Stimulated activated CD4-positive, alpha-beta T cell treated with anti-CD3 and anti-CD28 coated beads, TNF-alpha, amount 100 ng/mL, for 24 hours (primary cell): ENCODE results near the gene RAD21L1.

Experiments
- DNase-seq, 3 experiments: peaks; one replicate each; pipeline ENCODE4 v3.0.0-alpha.2; 2020; ENCODE audit warnings: low read depth in 3 of 3

The RAD21L1 gene

GRCh38 chr20:1295276-1295930 lies 69.6 kb downstream of the RAD21L1 start:
- DNase-seq = no peak

GRCh38 chr20:1296117-1296610 lies 70.3 kb downstream of the RAD21L1 start:
- DNase-seq = no peak

GRCh38 chr20:1296922-1297321 lies 71.1 kb downstream of the RAD21L1 start:
- DNase-seq = no peak

- no peak for DNase-seq
Observed at GRCh38 chr20:1297486-1297885, 71.6 kb downstream of the RAD21L1 start.

- no peak for DNase-seq
Observed at GRCh38 chr20:1298166-1298565, 72.3 kb downstream of the RAD21L1 start.

GRCh38 chr20:1298888-1299511 lies 73.2 kb downstream of the RAD21L1 start:
- DNase-seq = no peak

GRCh38 chr20:1299522-1299921 lies 73.7 kb downstream of the RAD21L1 start:
- DNase-seq = peak in 1 of 3 experiments; percentile 21

GRCh38 chr20:1300083-1300840 lies 74.4 kb downstream of the RAD21L1 start:
- no peak for DNase-seq

- peak in 1 of 3 experiments; percentile 46 for DNase-seq
Observed at GRCh38 chr20:1301031-1301529, 75.2 kb downstream of the RAD21L1 start.

GRCh38 chr20:1302685-1303541 lies 77.1 kb downstream of the RAD21L1 start:
- no peak for DNase-seq

- no peak for DNase-seq
Observed at GRCh38 chr20:1304710-1305515, 79.1 kb downstream of the RAD21L1 start.
